Activated T-cell treated with anti-CD3 and anti-CD28 coated beads for 1 hour (primary cell): ENCODE data around the gene PRKD2.
"Not testable (repeated sequence)": the region's sequence is repeated elsewhere in the genome, so short reads cannot be mapped to it uniquely, and the experiment has no call there.

Experiments
- DNase-seq: peaks from one replicate; pipeline ENCODE4 v3.0.0-alpha.2; 2020; ENCODE audit warnings: low read depth

Gene PRKD2

GRCh38 chr19:46630586-46631205 is 86.2 kb downstream of the PRKD2 start:
- DNase-seq, result no peak

- no peak for DNase-seq
These were observed 87.3 kb downstream of the PRKD2 start for GRCh38 chr19:46629546-46630025.

- not testable (repeated sequence) for DNase-seq
These were observed 87.9 kb downstream of the PRKD2 start for GRCh38 chr19:46628970-46629369.

GRCh38 chr19:46626446-46626845 is 90.5 kb downstream of the PRKD2 start:
- no peak for DNase-seq

- no peak for DNase-seq
These were observed 91.2 kb downstream of the PRKD2 start for GRCh38 chr19:46625731-46626130.

- no peak for DNase-seq
These were observed 91.8 kb downstream of the PRKD2 start, which contains the start of gene PTGIR for GRCh38 chr19:46624958-46625661. Gene PTGIR (minus strand): TSS chr19:46625089. CDS start chr19:46624225, 864 bp downstream.
